B cell (primary cell): ENCODE data around the gene NAA15. TPM values are rescaled to one million over a fixed set of nuclear protein-coding genes. Genes with fewer than 3 reads are reported as not detected.

Experiments
- ATAC-seq: fragments of 200-7000 bp; cut with Tn5 transposase; one replicate; pipeline ENCODE4 v1.10.0; 2021; ENCODE audit warnings: low read depth, mild to moderate bottlenecking, moderate number of reproducible peaks, moderate library complexity
- CTCF ChIA-PET: fragments of 350-600 bp; sonication (Branson Sonifier 250); formaldehyde crosslinking; loops from one replicate; lab custom pipeline; 2021; ENCODE audit warnings: antibody characterized with exemption, inconsistent platforms; lab: Charles Lee
- POLR2A ChIA-PET: fragments of 350-600 bp; sonication (Branson Sonifier 250); formaldehyde crosslinking; loops from one replicate; lab custom pipeline; 2021; ENCODE audit warnings: antibody characterized with exemption; lab: Charles Lee
- DNase-seq: peaks from one replicate; pipeline ENCODE4 v3.0.0; 2013
- H2AFZ ChIP-seq: 2 replicates; pipeline ENCODE4 v1.6.1; 2012; ENCODE audit warnings: mild to moderate bottlenecking, low read depth, low read length; ENCODE audit not compliant: insufficient read depth, poor library complexity, severe bottlenecking
- H3K27ac ChIP-seq, 2 donors: 1 replicate in 1 of 2; 2 replicates in 1 of 2; pipeline ENCODE4 v1.5.1; 2012 to 2013; ENCODE audit warnings: low read length in 2 of 2, mild to moderate bottlenecking in 2 of 2, moderate library complexity in 1 of 2
- H3K27me3 ChIP-seq, 4 experiments: fragments of 200-600 bp in 1 of 4; sonication (generic) in 1 of 4; replicated peaks in 1 of 4; 1 replicate in 2 of 4; 2 replicates in 2 of 4; pipeline versions ENCODE4 v1.6.1 to v1.7.0; 2013 to 2016; ENCODE audit warnings: low read length in 3 of 4, mild to moderate bottlenecking in 2 of 4, mixed read lengths in 1 of 4, moderate library complexity in 1 of 4; ENCODE audit not compliant: insufficient read depth in 4 of 4, control insufficient read depth in 3 of 4; ENCODE audit errors: control extremely low read depth in 1 of 4
- H3K36me3 ChIP-seq, 2 experiments: replicated peaks in 1 of 2; 1 replicate in 1 of 2; 2 replicates in 1 of 2; pipeline versions ENCODE4 v1.6.1 to v1.7.1; 2013; ENCODE audit warnings: low read length in 1 of 2; ENCODE audit not compliant: insufficient read depth in 2 of 2, control insufficient read depth in 1 of 2; ENCODE audit errors: control extremely low read depth in 1 of 2, extremely low read depth in 1 of 2
- H3K4me1 ChIP-seq, 2 donors: fragments of 200-600 bp in 1 of 2; sonication (generic) in 1 of 2; 1 replicate in 1 of 2; 2 replicates in 1 of 2; pipeline versions ENCODE4 v1.5.1 to v1.6.1; 2013 to 2017; ENCODE audit warnings: low read length in 2 of 2; ENCODE audit not compliant: control insufficient read depth in 2 of 2, insufficient read depth in 2 of 2
- H3K4me2 ChIP-seq: replicated peaks from 2 replicates; pipeline ENCODE3; 2012; ENCODE audit warnings: mild to moderate bottlenecking, low read depth, low read length; ENCODE audit not compliant: poor library complexity, severe bottlenecking
- H3K4me3 ChIP-seq, 5 experiments: fragments of 200-600 bp in 1 of 5; sonication (generic) in 1 of 5; 1 replicate in 3 of 5; 2 replicates in 2 of 5; pipeline versions ENCODE4 v1.5.1 to v1.7.0; 2011 to 2016; ENCODE audit warnings: low read length in 4 of 5, mild to moderate bottlenecking in 4 of 5, low read depth in 2 of 5, control low read depth in 1 of 5, moderate library complexity in 1 of 5; ENCODE audit not compliant: insufficient read depth in 1 of 5; ENCODE audit errors: control extremely low read depth in 1 of 5, extremely low read depth in 1 of 5
- H3K79me2 ChIP-seq: fragments of 200-600 bp; sonication (generic); one replicate; pipeline ENCODE4 v1.6.0; 2016; ENCODE audit warnings: low read length; ENCODE audit not compliant: control insufficient read depth, insufficient read depth
- H3K9ac ChIP-seq: fragments of 200-600 bp; sonication (generic); 2 replicates; pipeline ENCODE4 v1.6.1; 2017; ENCODE audit warnings: mild to moderate bottlenecking, low read length, moderate library complexity
- H3K9me3 ChIP-seq, 3 donors: one replicate each; pipeline versions ENCODE4 v1.6.1 to v1.7.1; 2013; ENCODE audit warnings: low read length in 2 of 3; ENCODE audit not compliant: control insufficient read depth in 2 of 3, insufficient read depth in 1 of 3; ENCODE audit errors: control extremely low read depth in 1 of 3
- H4K20me1 ChIP-seq: 2 replicates; pipeline ENCODE4 v1.6.0; 2012; ENCODE audit warnings: mild to moderate bottlenecking, low read length; ENCODE audit not compliant: insufficient read depth, control insufficient read depth, poor library complexity, severe bottlenecking
- H3K27ac Mint-ChIP-seq: one replicate; pipeline ENCODE4 v1.8.0; 2021; ENCODE audit warnings: mixed read lengths
- H3K27me3 Mint-ChIP-seq: one replicate; pipeline ENCODE4 v1.8.0; 2021; ENCODE audit warnings: mixed read lengths
- H3K4me1 Mint-ChIP-seq: one replicate; pipeline ENCODE4 v1.8.0; 2021; ENCODE audit warnings: mixed read lengths
- H3K4me3 Mint-ChIP-seq: one replicate; pipeline ENCODE4 v1.8.0; 2021; ENCODE audit warnings: mixed read lengths
- H3K9me3 Mint-ChIP-seq: one replicate; pipeline ENCODE4 v1.8.0; 2022; ENCODE audit warnings: mixed read lengths; ENCODE audit not compliant: insufficient read depth
- EZH2 ChIP-seq: IDR thresholded peaks from 2 replicates; pipeline ENCODE4 v1.6.1; 2012; ENCODE audit warnings: borderline replicate concordance, low read depth, mild to moderate bottlenecking, moderate library complexity, low read length; ENCODE audit not compliant: insufficient read depth, poor library complexity, severe bottlenecking
- WGBS: methylation state at CpG from one replicate; pipeline ENCODE4 v1.1.5; 2013; ENCODE audit warnings: missing lambda C conversion rate; ENCODE audit not compliant: insufficient coverage; 5-methylcytosine and 5-hydroxymethylcytosine counted together
- intact Hi-C: fragments of 100-400 bp; cut with micrococcal nuclease; formaldehyde crosslinking; loops from one replicate; pipeline ENCODE4 v1.10.0; 2022
- polyA plus RNA-seq: library from polyadenylated mRNA; depleted of rRNA; stranded (reverse); fragments of >200 nt; gene quantifications from 2 replicates; pipeline ENCODE4 v1.2.3, GENCODE V29; 2012
- total RNA-seq, 2 donors: library from RNA; stranded (reverse); fragments of 120-200 nt in 1 of 2; gene quantifications; 1 replicate in 1 of 2; 2 replicates in 1 of 2; pipeline versions ENCODE4 v1.2.3 to v1.2.4, GENCODE V29; 2013 to 2022
- TF ChIP-seq, protein P1 (sequence below): fragments of 200-600 bp; IDR thresholded peaks from one replicate; pipeline ENCODE4 v1.8.0; 2022; ENCODE audit warnings: antibody characterized with exemption, mild to moderate bottlenecking

Gene NAA15
- total and polyA plus RNA-seq, 2 donors (not counting 1 experiment from before 2014, with no cell fraction given): 10.0 to 56.7 TPM

GRCh38 chr4:139316733-139317132 is 15.4 kb downstream of the NAA15 start:
- H3K79me2 ChIP-seq: peaks cover 95% of the 10 kb centered on the region
- peaks cover 30% of the 10 kb centered on the region for H4K20me1 ChIP-seq
- H3K27me3 Mint-ChIP-seq: no peaks in the 10 kb centered on the region
- peak overlapping the region in 1 of 2 donors; percentile 80 for H3K27ac ChIP-seq
- H3K27me3 ChIP-seq: no peaks in the 10 kb centered on the region
- DNase-seq (no peak), ATAC-seq (no peak)
- H3K4me1 Mint-ChIP-seq: peaks cover 70% of the 10 kb centered on the region
- peak overlapping the region; percentile 84 for H3K27ac Mint-ChIP-seq
- H3K4me1 ChIP-seq: peaks cover 41 to 60% of the 10 kb centered on the region in 2 donors
- 80% methylated on average over 1 of the region's 2 CpGs for WGBS
- H3K4me2 ChIP-seq: peak overlapping the region; percentile 27
- POLR2A ChIA-PET: no interaction called here
- no peak overlapping the region for H3K4me3 ChIP-seq
- TF ChIP-seq, protein P1, sequence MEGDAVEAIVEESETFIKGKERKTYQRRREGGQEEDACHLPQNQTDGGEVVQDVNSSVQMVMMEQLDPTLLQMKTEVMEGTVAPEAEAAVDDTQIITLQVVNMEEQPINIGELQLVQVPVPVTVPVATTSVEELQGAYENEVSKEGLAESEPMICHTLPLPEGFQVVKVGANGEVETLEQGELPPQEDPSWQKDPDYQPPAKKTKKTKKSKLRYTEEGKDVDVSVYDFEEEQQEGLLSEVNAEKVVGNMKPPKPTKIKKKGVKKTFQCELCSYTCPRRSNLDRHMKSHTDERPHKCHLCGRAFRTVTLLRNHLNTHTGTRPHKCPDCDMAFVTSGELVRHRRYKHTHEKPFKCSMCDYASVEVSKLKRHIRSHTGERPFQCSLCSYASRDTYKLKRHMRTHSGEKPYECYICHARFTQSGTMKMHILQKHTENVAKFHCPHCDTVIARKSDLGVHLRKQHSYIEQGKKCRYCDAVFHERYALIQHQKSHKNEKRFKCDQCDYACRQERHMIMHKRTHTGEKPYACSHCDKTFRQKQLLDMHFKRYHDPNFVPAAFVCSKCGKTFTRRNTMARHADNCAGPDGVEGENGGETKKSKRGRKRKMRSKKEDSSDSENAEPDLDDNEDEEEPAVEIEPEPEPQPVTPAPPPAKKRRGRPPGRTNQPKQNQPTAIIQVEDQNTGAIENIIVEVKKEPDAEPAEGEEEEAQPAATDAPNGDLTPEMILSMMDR: no peak
- TF ChIP-seq EZH2: no peak
- no peaks in the 10 kb centered on the region for H3K36me3 ChIP-seq
- no peaks in the 10 kb centered on the region for H3K9me3 Mint-ChIP-seq
- peak overlapping the region; percentile 40 for H3K9ac ChIP-seq
- CTCF ChIA-PET: interaction anchor here (0.8 to 1.4 kb wide), 3 partner anchors 13 to 21 kb away, joined by 3 to 4 read pairs (median 3); partner anchors contain the start of gene NAA15
- H3K9me3 ChIP-seq: peaks cover 0 to 13% (median 0%) of the 10 kb centered on the region in 3 donors
- no peak overlapping the region for H2AFZ ChIP-seq
- peak overlapping the region; percentile 69 for H3K4me3 Mint-ChIP-seq
- intact Hi-C loops: no loop called here

GRCh38 chr4:139317635-139318034 is 16.3 kb downstream of the NAA15 start:
- DNase-seq (no peak), ATAC-seq (no peak)
- Mint-ChIP-seq H3K4me3 (no peak overlapping the region), H3K4me1 (peaks cover 70% of the 10 kb centered on the region), H3K27ac (no peak overlapping the region), H3K9me3 (no peaks in the 10 kb centered on the region), H3K27me3 (no peaks in the 10 kb centered on the region)
- TF ChIP-seq, protein P1: no peak
- TF ChIP-seq EZH2: no peak
- intact Hi-C loops: no loop called here
- H3K4me2 ChIP-seq: no peak overlapping the region
- no peak overlapping the region for H3K27ac ChIP-seq
- peaks cover 95% of the 10 kb centered on the region for H3K79me2 ChIP-seq
- CTCF ChIA-PET: interaction anchor here (0.8 to 1.4 kb wide), 3 partner anchors 12 to 22 kb away, joined by 3 to 4 read pairs (median 3); partner anchors contain the start of gene NAA15
- no peak overlapping the region for H3K4me3 ChIP-seq
- no peak overlapping the region for H2AFZ ChIP-seq
- POLR2A ChIA-PET: no interaction called here
- H3K36me3 ChIP-seq: no peaks in the 10 kb centered on the region
- H4K20me1 ChIP-seq: peaks cover 39% of the 10 kb centered on the region
- peaks cover 35 to 51% of the 10 kb centered on the region in 2 donors for H3K4me1 ChIP-seq
- H3K9ac ChIP-seq: no peak overlapping the region
- no peaks in the 10 kb centered on the region for H3K27me3 ChIP-seq
- peaks cover 0 to 13% (median 0%) of the 10 kb centered on the region in 3 donors for H3K9me3 ChIP-seq
